ENCODE measurements around the gene NFATC2. TPM values are rescaled to one million over a fixed set of nuclear protein-coding genes. Genes with fewer than 3 reads are reported as not detected.

The NFATC2 gene
- total RNA-seq, 1 experiment from 2014 or later = 0.07 TPM

GRCh38 chr20:51525241-51526105, 17.0 kb downstream of the NFATC2 start:
- H3K27ac Mint-ChIP-seq (ENCODE audit: low read depth, unreplicated experiment) = no peak overlapping the region
- no peaks in the 10 kb centered on the region for H3K27me3 Mint-ChIP-seq (ENCODE audit: insufficient read depth, unreplicated experiment)
- no peaks in the 10 kb centered on the region for H3K9me3 Mint-ChIP-seq (ENCODE audit: unreplicated experiment)
- H3K36me3 Mint-ChIP-seq (ENCODE audit: insufficient read depth, unreplicated experiment) = no peaks in the 10 kb centered on the region
- no TSS peak for BruUV-seq (replicated peaks)
- TF ChIP-seq, protein P1, sequence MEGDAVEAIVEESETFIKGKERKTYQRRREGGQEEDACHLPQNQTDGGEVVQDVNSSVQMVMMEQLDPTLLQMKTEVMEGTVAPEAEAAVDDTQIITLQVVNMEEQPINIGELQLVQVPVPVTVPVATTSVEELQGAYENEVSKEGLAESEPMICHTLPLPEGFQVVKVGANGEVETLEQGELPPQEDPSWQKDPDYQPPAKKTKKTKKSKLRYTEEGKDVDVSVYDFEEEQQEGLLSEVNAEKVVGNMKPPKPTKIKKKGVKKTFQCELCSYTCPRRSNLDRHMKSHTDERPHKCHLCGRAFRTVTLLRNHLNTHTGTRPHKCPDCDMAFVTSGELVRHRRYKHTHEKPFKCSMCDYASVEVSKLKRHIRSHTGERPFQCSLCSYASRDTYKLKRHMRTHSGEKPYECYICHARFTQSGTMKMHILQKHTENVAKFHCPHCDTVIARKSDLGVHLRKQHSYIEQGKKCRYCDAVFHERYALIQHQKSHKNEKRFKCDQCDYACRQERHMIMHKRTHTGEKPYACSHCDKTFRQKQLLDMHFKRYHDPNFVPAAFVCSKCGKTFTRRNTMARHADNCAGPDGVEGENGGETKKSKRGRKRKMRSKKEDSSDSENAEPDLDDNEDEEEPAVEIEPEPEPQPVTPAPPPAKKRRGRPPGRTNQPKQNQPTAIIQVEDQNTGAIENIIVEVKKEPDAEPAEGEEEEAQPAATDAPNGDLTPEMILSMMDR (IDR thresholded peaks at IDR 0.05; ENCODE audit: unreplicated experiment) = no peak
- H3K4me1 Mint-ChIP-seq (ENCODE audit: insufficient read depth, unreplicated experiment) = no peaks in the 10 kb centered on the region
- intact Hi-C loops (cut with micrococcal nuclease) = no loop called here
- no peak for DNase-seq (ENCODE audit: unreplicated experiment)
- CTCF ChIA-PET = interaction anchor here (0.6 kb wide), 1 partner anchor 92 kb away, joined by 3 read pairs; no protein-coding TSS in a partner anchor
- H3K4me3 Mint-ChIP-seq (ENCODE audit: unreplicated experiment) = no peak overlapping the region
- POLR2A ChIA-PET = no interaction called here

DNA sequence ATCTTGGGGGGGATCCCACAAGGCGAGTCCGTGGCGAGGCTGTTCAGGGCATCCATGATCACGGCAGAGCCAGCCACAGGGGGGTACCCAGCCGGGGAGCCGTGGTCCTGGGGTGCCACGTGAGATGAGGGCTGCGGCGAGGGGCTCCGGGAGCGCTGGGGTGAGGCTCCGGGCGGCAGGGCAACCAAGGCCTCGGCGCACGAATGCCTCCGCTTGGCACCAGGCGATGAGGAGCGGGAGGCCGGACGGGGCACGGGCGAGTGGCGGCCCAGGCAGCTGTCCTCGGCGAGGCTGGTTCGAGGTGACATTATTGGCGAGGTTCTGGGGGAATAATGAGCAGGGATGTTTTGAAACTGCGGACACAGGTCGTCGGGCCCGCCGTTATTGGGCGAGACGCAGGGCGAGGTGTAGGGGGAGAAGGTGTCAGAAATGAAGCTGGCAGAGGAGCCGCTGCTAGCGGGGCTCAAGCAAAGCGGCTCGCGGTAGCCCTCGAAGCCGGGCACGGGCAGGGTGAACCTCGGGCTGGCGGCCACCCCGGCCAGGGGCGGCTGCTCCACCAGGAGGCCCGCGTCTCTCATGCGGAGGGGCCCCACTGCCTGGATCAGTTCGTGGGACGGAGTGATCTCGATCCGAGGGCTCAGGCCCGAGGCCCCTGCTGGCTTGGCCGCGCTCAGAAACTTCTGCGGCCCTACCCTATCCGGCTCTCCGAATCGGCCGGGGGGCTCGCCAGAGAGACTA, 19.1 kb downstream of the NFATC2 start:
- H3K36me3 Mint-ChIP-seq (ENCODE audit: insufficient read depth, unreplicated experiment) = no peaks in the 10 kb centered on the region
- ChIA-PET CTCF (interaction anchor here (0.6 kb wide), 1 partner anchor 81 kb away, joined by 7 read pairs; no protein-coding TSS in a partner anchor), POLR2A (no interaction called here)
- H3K4me3 Mint-ChIP-seq (ENCODE audit: unreplicated experiment) = no peak overlapping the region
- H3K27ac Mint-ChIP-seq (ENCODE audit: low read depth, unreplicated experiment) = no peak overlapping the region
- TF ChIP-seq, protein P1 (IDR thresholded peaks at IDR 0.05; ENCODE audit: unreplicated experiment) = no peak
- H3K27me3 Mint-ChIP-seq (ENCODE audit: insufficient read depth, unreplicated experiment) = no peaks in the 10 kb centered on the region
- H3K9me3 Mint-ChIP-seq (ENCODE audit: unreplicated experiment) = no peaks in the 10 kb centered on the region
- DNase-seq (ENCODE audit: unreplicated experiment) = no peak
- BruUV-seq (replicated peaks) = no TSS peak
- intact Hi-C loops (cut with micrococcal nuclease) = no loop called here
- no peaks in the 10 kb centered on the region for H3K4me1 Mint-ChIP-seq (ENCODE audit: insufficient read depth, unreplicated experiment)

GRCh38 chr20:51522207-51522606, 20.3 kb downstream of the NFATC2 start:
- Mint-ChIP-seq H3K9me3 (ENCODE audit: unreplicated experiment) (no peaks in the 10 kb centered on the region), H3K27me3 (ENCODE audit: insufficient read depth, unreplicated experiment) (no peaks in the 10 kb centered on the region), H3K36me3 (ENCODE audit: insufficient read depth, unreplicated experiment) (no peaks in the 10 kb centered on the region), H3K4me1 (ENCODE audit: insufficient read depth, unreplicated experiment) (no peaks in the 10 kb centered on the region), H3K27ac (ENCODE audit: low read depth, unreplicated experiment) (no peak overlapping the region), H3K4me3 (ENCODE audit: unreplicated experiment) (no peak overlapping the region)
- intact Hi-C loops (cut with micrococcal nuclease) = no loop called here
- BruUV-seq (replicated peaks) = no TSS peak
- no peak for DNase-seq (ENCODE audit: unreplicated experiment)
- CTCF ChIA-PET = no interaction called here
- POLR2A ChIA-PET = no interaction called here
- TF ChIP-seq, protein P1 (IDR thresholded peaks at IDR 0.05; ENCODE audit: unreplicated experiment) = no peak

- Mint-ChIP-seq H3K4me1 (ENCODE audit: insufficient read depth, unreplicated experiment) (no peaks in the 10 kb centered on the region), H3K27ac (ENCODE audit: low read depth, unreplicated experiment) (no peak overlapping the region), H3K27me3 (ENCODE audit: insufficient read depth, unreplicated experiment) (no peaks in the 10 kb centered on the region), H3K36me3 (ENCODE audit: insufficient read depth, unreplicated experiment) (no peaks in the 10 kb centered on the region), H3K9me3 (ENCODE audit: unreplicated experiment) (no peaks in the 10 kb centered on the region), H3K4me3 (ENCODE audit: unreplicated experiment) (no peak overlapping the region)
- DNase-seq (ENCODE audit: unreplicated experiment) = no peak
- intact Hi-C loops (cut with micrococcal nuclease) = no loop called here
- no TSS peak for BruUV-seq (replicated peaks)
- CTCF ChIA-PET = interaction anchor here (0.5 to 0.7 kb wide), 2 partner anchors 183 to 484 kb away, joined by 3 read pairs; no protein-coding TSS in a partner anchor
- POLR2A ChIA-PET = interaction anchor here (0.6 to 1.2 kb wide), 3 partner anchors 14 to 1283 kb away, joined by 3 read pairs; no protein-coding TSS in a partner anchor
- TF ChIP-seq, protein P1 (IDR thresholded peaks at IDR 0.05; ENCODE audit: unreplicated experiment) = no peak
Observed at GRCh38 chr20:51517839-51518238, 24.7 kb downstream of the NFATC2 start.
